Measurements from ENCODE around the gene PFKP.

PFKP gene

DNA sequence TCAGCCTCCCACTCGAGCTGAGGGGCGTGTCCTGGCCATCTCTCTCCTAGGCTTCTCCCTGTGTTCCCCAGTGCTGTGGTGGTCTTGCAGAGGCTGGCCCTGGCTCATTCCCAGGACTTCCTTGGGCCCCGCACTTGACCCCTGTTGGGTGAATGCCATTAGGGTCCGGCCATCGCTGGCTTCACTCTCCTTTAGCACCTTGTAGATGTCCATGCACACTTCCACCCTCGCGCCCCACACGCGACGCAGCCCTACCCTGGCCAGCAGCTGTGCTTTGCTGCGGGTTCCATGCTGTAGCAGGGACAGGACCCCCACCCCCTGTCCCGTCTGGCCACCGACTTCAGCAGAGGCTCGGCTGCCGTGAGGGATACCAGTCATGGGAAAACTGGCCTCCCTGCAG, 58.9 kb downstream of the PFKP start:
- H3K79me2 ChIP-seq (ENCODE audit: low read length) = no peaks in the 10 kb centered on the region
- no peaks in the 10 kb centered on the region for H3K9me3 ChIP-seq (replicated peaks; ENCODE audit: insufficient read depth, low read length)
- no peaks in the 10 kb centered on the region for H3F3A ChIP-seq (ENCODE audit: insufficient read depth, low read length)
- no peaks in the 10 kb centered on the region for H4K20me1 ChIP-seq (ENCODE audit: insufficient read depth, low read length)
- no peak overlapping the region for H3K4me3 ChIP-seq (ENCODE audit: low read length)
- no peaks in the 10 kb centered on the region for H3K9me2 ChIP-seq (replicated peaks; ENCODE audit: insufficient read depth, low read length)
- H3K9ac ChIP-seq (ENCODE audit: low read length) = no peak overlapping the region
- DNase-seq = no peak
- no peaks in the 10 kb centered on the region for H3K4me1 ChIP-seq (ENCODE audit: low read length)
- H2AFZ ChIP-seq (ENCODE audit: low read length) = no peak overlapping the region
- no peak overlapping the region for H3K27ac ChIP-seq (ENCODE audit: low read length)
- H3K4me2 ChIP-seq (ENCODE audit: low read depth, low read length) = no peak overlapping the region
- TF ChIP-seq EZH2phosphoT487 (IDR thresholded peaks at IDR 0.05; ENCODE audit: low read length) (no peak), EZH2 (optimal IDR thresholded peaks at IDR 0.05; ENCODE audit: low read depth, low read length) (no peak)
- TF ChIP-seq, protein P1, sequence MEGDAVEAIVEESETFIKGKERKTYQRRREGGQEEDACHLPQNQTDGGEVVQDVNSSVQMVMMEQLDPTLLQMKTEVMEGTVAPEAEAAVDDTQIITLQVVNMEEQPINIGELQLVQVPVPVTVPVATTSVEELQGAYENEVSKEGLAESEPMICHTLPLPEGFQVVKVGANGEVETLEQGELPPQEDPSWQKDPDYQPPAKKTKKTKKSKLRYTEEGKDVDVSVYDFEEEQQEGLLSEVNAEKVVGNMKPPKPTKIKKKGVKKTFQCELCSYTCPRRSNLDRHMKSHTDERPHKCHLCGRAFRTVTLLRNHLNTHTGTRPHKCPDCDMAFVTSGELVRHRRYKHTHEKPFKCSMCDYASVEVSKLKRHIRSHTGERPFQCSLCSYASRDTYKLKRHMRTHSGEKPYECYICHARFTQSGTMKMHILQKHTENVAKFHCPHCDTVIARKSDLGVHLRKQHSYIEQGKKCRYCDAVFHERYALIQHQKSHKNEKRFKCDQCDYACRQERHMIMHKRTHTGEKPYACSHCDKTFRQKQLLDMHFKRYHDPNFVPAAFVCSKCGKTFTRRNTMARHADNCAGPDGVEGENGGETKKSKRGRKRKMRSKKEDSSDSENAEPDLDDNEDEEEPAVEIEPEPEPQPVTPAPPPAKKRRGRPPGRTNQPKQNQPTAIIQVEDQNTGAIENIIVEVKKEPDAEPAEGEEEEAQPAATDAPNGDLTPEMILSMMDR (IDR thresholded peaks at IDR 0.05; ENCODE audit: low read length) = no peak
- no peaks in the 10 kb centered on the region for H3K36me3 ChIP-seq (replicated peaks; ENCODE audit: insufficient read depth, low read length)
- H3K27me3 ChIP-seq (replicated peaks; ENCODE audit: insufficient read depth, low read length) = no peaks in the 10 kb centered on the region

DNA sequence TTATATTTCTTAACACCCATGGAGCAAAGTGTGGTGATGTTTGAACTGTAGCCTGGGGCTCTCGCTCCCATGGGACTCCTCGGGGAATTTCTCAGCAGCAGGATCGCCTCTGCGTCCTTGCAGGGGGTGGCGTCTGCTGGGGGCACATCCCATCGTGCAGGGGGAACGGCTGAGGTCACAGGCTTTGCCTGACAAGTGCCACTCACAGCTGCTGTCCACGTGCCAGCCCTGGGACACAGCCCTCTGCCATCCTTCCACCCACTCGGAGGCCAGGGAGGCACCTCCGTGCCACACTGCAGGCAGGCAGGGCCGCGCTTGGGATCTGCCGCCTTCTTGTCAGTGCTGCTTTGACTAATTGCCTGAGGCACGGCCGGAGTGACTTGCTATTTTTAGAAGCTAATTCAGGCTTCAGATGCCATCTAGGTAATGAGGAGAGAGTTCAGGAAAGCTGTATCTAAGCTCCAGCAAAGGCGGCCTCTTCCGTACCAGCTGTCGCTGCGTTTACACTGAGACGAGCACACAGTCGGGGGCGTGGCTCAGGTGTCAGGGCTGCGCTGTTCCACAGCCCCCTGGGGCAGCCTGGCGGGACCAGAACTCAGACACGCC, 59.5 kb downstream of the PFKP start:
- Histone ChIP-seq H4K20me1 (ENCODE audit: insufficient read depth, low read length) (no peaks in the 10 kb centered on the region), H3K79me2 (ENCODE audit: low read length) (no peaks in the 10 kb centered on the region), H3K4me1 (ENCODE audit: low read length) (no peaks in the 10 kb centered on the region), H3K9me3 (replicated peaks; ENCODE audit: insufficient read depth, low read length) (no peaks in the 10 kb centered on the region), H3K27me3 (replicated peaks; ENCODE audit: insufficient read depth, low read length) (no peaks in the 10 kb centered on the region), H3K9me2 (replicated peaks; ENCODE audit: insufficient read depth, low read length) (no peaks in the 10 kb centered on the region), H3K4me2 (ENCODE audit: low read depth, low read length) (no peak overlapping the region), H3K9ac (ENCODE audit: low read length) (no peak overlapping the region), H3K27ac (ENCODE audit: low read length) (no peak overlapping the region), H3F3A (ENCODE audit: insufficient read depth, low read length) (no peaks in the 10 kb centered on the region), H3K36me3 (replicated peaks; ENCODE audit: insufficient read depth, low read length) (no peaks in the 10 kb centered on the region), H3K4me3 (ENCODE audit: low read length) (no peak overlapping the region), H2AFZ (ENCODE audit: low read length) (no peak overlapping the region)
- DNase-seq = no peak
- TF ChIP-seq, protein P1 (IDR thresholded peaks at IDR 0.05; ENCODE audit: low read length) = no peak
- TF ChIP-seq EZH2phosphoT487 (IDR thresholded peaks at IDR 0.05; ENCODE audit: low read length) = no peak
- no peak for TF ChIP-seq EZH2 (optimal IDR thresholded peaks at IDR 0.05; ENCODE audit: low read depth, low read length)

DNA sequence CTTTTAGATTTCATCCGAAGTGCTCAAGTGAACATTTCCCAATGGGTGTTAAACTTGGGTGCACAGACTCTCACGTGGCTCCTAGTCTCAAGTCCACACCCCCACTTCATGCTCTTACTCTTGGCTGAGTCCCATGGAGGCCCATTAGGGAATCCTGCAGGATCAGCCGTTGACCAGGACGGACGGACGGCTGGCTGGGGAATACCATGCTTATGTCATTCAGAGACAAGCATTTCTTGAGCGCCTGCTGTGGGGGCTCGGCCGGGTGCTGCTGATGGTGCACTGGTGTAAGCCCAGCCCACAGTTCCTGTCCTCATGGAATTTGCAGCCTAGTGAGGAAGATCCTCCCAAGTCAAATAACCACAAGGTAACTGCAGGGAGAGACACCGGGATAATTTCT, 60.6 kb downstream of the PFKP start:
- no peaks in the 10 kb centered on the region for H3K9me3 ChIP-seq (replicated peaks; ENCODE audit: insufficient read depth, low read length)
- no peaks in the 10 kb centered on the region for H3K27me3 ChIP-seq (replicated peaks; ENCODE audit: insufficient read depth, low read length)
- no peak for TF ChIP-seq EZH2phosphoT487 (IDR thresholded peaks at IDR 0.05; ENCODE audit: low read length)
- H3K9ac ChIP-seq (ENCODE audit: low read length) = no peak overlapping the region
- H3K4me3 ChIP-seq (ENCODE audit: low read length) = no peak overlapping the region
- H4K20me1 ChIP-seq (ENCODE audit: insufficient read depth, low read length) = no peaks in the 10 kb centered on the region
- H3K4me2 ChIP-seq (ENCODE audit: low read depth, low read length) = no peak overlapping the region
- H3K27ac ChIP-seq (ENCODE audit: low read length) = no peak overlapping the region
- H3K4me1 ChIP-seq (ENCODE audit: low read length) = no peaks in the 10 kb centered on the region
- H3K36me3 ChIP-seq (replicated peaks; ENCODE audit: insufficient read depth, low read length) = no peaks in the 10 kb centered on the region
- no peak overlapping the region for H2AFZ ChIP-seq (ENCODE audit: low read length)
- H3K79me2 ChIP-seq (ENCODE audit: low read length) = no peaks in the 10 kb centered on the region
- no peaks in the 10 kb centered on the region for H3K9me2 ChIP-seq (replicated peaks; ENCODE audit: insufficient read depth, low read length)
- DNase-seq = no peak
- H3F3A ChIP-seq (ENCODE audit: insufficient read depth, low read length) = no peaks in the 10 kb centered on the region

DNA sequence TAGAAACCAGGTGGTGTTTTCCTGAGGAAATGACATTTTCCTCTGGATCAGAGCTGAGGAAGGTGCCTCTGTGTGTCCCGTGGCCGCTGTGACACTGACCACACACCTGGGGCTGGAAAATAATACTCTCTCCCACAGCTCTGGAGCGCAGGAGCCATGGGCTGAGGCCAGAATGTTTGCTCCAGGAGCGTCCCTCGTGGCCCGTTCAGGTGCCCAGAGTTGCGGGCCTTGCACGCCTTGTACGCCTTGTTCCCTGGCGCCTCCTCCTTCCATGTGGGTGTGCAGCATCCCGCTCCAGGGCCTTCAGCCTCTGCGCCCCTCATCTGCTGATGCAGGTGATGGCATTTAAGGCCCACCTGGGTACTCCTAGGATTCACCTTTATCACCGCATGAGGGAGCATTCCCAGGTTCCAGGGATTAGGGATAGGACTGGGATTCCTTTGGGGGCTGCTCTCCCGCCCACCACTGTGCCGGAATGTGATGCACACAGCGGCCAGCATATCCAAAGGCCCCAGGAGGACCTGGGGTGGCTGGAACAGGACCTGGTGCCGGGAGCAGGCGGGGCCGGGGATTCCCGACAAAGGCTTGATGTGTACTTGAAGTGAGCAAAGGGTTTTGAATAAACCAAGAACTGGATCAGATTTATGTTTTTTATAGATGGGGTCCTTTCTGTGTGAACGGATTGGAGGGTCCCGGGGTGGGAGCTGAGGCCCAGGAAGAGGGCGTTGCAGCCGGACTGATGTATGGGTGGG, 61.2 kb downstream of the PFKP start:
- no peaks in the 10 kb centered on the region for H3F3A ChIP-seq (ENCODE audit: insufficient read depth, low read length)
- H3K36me3 ChIP-seq (replicated peaks; ENCODE audit: insufficient read depth, low read length) = no peaks in the 10 kb centered on the region
- no peaks in the 10 kb centered on the region for H3K9me2 ChIP-seq (replicated peaks; ENCODE audit: insufficient read depth, low read length)
- H3K9ac ChIP-seq (ENCODE audit: low read length) = no peak overlapping the region
- TF ChIP-seq EZH2phosphoT487 (IDR thresholded peaks at IDR 0.05; ENCODE audit: low read length) (no peak), EZH2 (optimal IDR thresholded peaks at IDR 0.05; ENCODE audit: low read depth, low read length) (no peak)
- TF ChIP-seq, protein P1 (IDR thresholded peaks at IDR 0.05; ENCODE audit: low read length) = no peak
- no peak overlapping the region for H3K27ac ChIP-seq (ENCODE audit: low read length)
- H3K4me1 ChIP-seq (ENCODE audit: low read length) = no peaks in the 10 kb centered on the region
- no peaks in the 10 kb centered on the region for H3K27me3 ChIP-seq (replicated peaks; ENCODE audit: insufficient read depth, low read length)
- DNase-seq = no peak
- no peak overlapping the region for H2AFZ ChIP-seq (ENCODE audit: low read length)
- H3K79me2 ChIP-seq (ENCODE audit: low read length) = no peaks in the 10 kb centered on the region
- H3K4me3 ChIP-seq (ENCODE audit: low read length) = no peak overlapping the region
- H3K4me2 ChIP-seq (ENCODE audit: low read depth, low read length) = no peak overlapping the region
- H3K9me3 ChIP-seq (replicated peaks; ENCODE audit: insufficient read depth, low read length) = no peaks in the 10 kb centered on the region
- H4K20me1 ChIP-seq (ENCODE audit: insufficient read depth, low read length) = no peaks in the 10 kb centered on the region

Measured in MM.1S (cell line).